SK-N-MC (cell line): ENCODE results near the gene TRAM2.

Source experiments
- EZH2 ChIP-seq: fragments of 200-600 bp; sonication (generic); IDR thresholded peaks from one replicate; pipeline ENCODE4 v1.6.1; 2017; ENCODE audit warnings: antibody characterized with exemption
- FOXP2 ChIP-seq: optimal IDR thresholded peaks from 2 replicates; pipeline ENCODE3; 2011; ENCODE audit warnings: mild to moderate bottlenecking, moderate library complexity; ENCODE audit not compliant: insufficient read depth; ENCODE audit errors: extremely low read length, control extremely low read depth
- POLR2AphosphoS5 ChIP-seq: IDR thresholded peaks from 2 replicates; pipeline ENCODE4 v1.6.1; 2012; ENCODE audit warnings: mild to moderate bottlenecking, low read depth, low read length, borderline replicate concordance

- no peak for TF ChIP-seq POLR2AphosphoS5
- no peak for TF ChIP-seq EZH2
- no peak for TF ChIP-seq FOXP2
These were observed 353 bp downstream of the TRAM2 start for GRCh38 chr6:52576392-52577021.
